ENCODE measurements around the gene CALML5. TPM values are rescaled to one million over a fixed set of nuclear protein-coding genes. Genes with fewer than 3 reads are reported as not detected.
A peak's percentile ranks its signal among the peaks of the same experiment; 100 is the strongest.

The CALML5 gene
- polyA plus RNA-seq, 1 donor from 2014 or later, result not detected

DNA sequence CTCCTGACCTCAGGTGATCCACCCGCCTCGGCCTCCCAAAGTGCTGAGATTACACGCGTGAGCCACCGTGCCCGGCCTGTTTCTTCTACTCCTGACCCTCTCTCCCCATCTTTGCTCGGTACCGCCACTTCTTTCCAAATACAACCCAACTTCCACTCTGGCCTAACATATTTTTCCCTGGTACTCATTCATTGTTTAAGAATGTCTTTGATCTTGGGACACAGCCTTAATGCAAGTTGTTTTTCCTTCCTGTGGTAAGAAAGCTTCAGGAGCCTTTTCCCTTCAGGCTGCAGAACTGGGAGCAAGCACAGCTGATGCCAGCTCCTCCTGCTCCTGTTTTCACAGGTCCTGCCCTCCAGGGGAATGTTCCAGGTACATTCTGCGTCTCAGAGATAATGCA lies 39.1 kb upstream of the CALML5 start:
- peaks cover 3% of the 10 kb centered on the region for H3K27me3 Mint-ChIP-seq
- H3K9me3 Mint-ChIP-seq, result peaks cover 0 to 7% (median 3%) of the 10 kb centered on the region in 3 donors
- H3K4me3 Mint-ChIP-seq, result no peak overlapping the region
- H3K4me1 Mint-ChIP-seq, result peaks cover 0 to 4% (median 2%) of the 10 kb centered on the region in 3 donors
- peak overlapping the region in 1 of 3 donors; percentile 65 for H3K27ac Mint-ChIP-seq
- no peaks in the 10 kb centered on the region for H3K36me3 Mint-ChIP-seq

GRCh38 chr10:5537684-5538083 lies 38.3 kb upstream of the CALML5 start:
- no peak overlapping the region for H3K4me3 Mint-ChIP-seq
- H3K4me1 Mint-ChIP-seq, result peaks cover 0 to 4% (median 2%) of the 10 kb centered on the region in 3 donors
- H3K27ac Mint-ChIP-seq, result peak overlapping the region in 1 of 3 donors; percentile 65
- no peaks in the 10 kb centered on the region for H3K36me3 Mint-ChIP-seq
- peaks cover 3% of the 10 kb centered on the region for H3K27me3 Mint-ChIP-seq
- H3K9me3 Mint-ChIP-seq, result peaks cover 0 to 7% (median 3%) of the 10 kb centered on the region in 3 donors

DNA sequence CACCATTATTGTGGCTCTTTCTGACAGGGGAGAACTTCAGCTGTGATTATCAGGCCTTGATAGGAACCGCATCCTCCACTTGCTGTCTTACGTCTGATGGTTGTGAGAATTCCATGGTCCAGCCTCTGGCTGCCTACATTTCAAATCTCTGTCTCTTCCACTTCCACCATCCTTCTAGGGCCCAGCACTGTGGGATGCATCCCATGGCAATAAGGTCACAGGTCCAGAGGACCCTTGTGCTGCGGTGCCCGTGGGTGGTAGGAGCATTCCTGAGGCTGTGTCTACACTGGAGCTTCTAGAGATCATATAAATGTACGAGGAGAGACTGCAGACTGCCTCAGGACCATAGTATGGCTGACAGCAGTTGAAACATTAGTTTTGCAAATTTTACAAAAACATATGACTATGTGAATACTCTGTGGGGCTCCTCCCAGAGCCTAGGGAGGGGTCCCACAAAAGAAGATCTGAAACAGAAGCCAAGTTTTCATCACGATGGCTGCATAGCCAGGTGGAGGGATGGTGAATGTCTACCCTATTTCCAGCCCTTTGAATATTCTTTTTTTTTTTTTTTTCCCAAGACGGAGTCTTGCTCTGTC lies 37.2 kb upstream of the CALML5 start:
- peaks cover 3% of the 10 kb centered on the region for H3K27me3 Mint-ChIP-seq
- peaks cover 0 to 4% (median 2%) of the 10 kb centered on the region in 3 donors for H3K4me1 Mint-ChIP-seq
- H3K27ac Mint-ChIP-seq, result no peak overlapping the region
- H3K4me3 Mint-ChIP-seq, result no peak overlapping the region
- H3K36me3 Mint-ChIP-seq, result no peaks in the 10 kb centered on the region
- H3K9me3 Mint-ChIP-seq, result peaks cover 0 to 2% (median 0%) of the 10 kb centered on the region in 3 donors

DNA sequence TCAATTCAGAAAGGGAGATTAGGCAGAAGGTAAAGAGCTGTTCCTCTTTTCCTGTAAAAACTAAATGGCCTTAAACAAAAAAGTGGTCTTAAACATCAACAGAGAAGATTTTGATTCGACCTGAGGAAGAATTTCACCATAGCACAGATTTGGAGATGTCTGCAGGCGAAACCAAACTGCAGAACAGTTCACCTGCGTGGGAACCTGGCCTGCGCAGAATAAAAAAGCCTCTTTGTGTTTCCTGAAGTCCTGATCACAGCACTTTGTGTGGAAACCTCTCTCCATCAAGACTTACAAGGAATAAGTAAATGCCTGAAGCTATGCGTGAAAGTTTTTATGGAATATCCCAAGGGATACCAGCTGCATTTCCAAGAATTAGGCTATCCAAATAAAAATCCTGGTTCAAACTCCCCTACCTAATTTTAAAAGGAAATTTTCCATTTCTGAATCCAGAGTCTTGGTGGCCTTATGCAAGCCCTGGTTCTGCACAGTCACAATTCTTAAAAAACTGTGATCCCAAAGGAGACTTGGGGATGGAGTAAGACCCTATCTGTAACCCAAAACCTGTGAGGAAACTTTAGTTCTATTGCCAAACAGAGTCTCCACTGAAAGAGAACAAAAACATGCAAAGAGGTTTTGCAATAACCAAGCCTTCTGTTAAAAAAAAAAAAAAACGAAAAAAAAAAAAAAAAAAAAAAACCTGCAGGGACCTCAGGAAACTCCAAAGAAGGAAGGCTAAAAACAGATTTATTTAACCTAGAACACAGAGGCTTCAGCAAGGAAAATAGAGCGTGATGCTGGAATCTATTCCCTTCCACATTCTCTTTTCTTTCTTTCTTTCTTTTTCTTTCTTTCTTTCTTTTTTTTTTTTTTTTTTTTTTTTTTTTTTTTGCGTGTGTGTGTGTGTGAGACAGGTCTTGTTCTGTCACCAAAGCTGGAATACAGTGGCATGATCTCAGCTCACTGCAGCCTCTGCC lies 35.8 kb upstream of the CALML5 start:
- Mint-ChIP-seq H3K36me3 (no peaks in the 10 kb centered on the region), H3K4me1 (peaks cover 0 to 4% (median 2%) of the 10 kb centered on the region in 3 donors), H3K4me3 (no peak overlapping the region), H3K27ac (no peak overlapping the region), H3K9me3 (peaks cover 0 to 2% (median 1%) of the 10 kb centered on the region in 3 donors), H3K27me3 (peaks cover 3% of the 10 kb centered on the region)

- peaks cover 5% of the 10 kb centered on the region for H3K27me3 Mint-ChIP-seq
- peaks cover 0 to 1% (median 0%) of the 10 kb centered on the region in 3 donors for H3K9me3 Mint-ChIP-seq
- H3K36me3 Mint-ChIP-seq, result no peaks in the 10 kb centered on the region
- no peak overlapping the region for H3K4me3 Mint-ChIP-seq
- H3K4me1 Mint-ChIP-seq, result no peaks in the 10 kb centered on the region
- H3K27ac Mint-ChIP-seq, result no peak overlapping the region
These were observed 34.9 kb upstream of the CALML5 start for GRCh38 chr10:5534051-5534821.

DNA sequence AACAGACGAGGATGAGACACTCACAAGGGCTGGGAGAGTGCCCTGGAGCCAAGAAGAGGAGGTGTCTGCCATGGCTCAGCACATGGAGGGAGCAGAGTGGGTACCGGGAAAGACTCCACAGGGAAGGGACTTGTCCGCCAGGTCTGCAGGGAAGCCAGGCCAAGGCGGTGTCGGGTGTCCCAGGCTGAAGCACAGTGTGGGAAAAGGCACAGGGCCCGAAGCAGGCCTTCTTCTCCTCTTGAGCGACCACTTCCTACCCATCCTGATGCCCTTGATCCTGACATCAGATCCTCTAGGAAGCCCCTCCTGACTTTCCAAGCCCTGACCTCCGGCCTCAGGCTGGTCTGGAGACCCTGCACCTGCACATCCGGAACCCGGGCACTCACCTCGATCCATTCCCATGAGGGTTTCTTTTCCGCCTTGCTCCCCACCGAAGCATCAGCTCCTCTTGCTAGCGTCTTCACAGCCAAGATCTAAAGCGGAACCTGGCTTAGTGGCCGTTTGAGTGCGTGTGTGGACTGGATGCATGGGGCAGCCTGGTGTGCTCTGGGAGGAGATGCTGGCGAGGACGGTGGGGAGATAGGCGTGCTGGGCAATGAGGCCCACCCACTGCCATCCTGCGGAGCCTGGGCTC lies 33.8 kb upstream of the CALML5 start:
- no peak overlapping the region for H3K4me3 Mint-ChIP-seq

GRCh38 chr10:5532618-5533097 lies 33.3 kb upstream of the CALML5 start:
- no peak overlapping the region for H3K4me3 Mint-ChIP-seq
- H3K27me3 Mint-ChIP-seq, result peaks cover 2% of the 10 kb centered on the region
- H3K9me3 Mint-ChIP-seq, result peaks cover 0 to 1% (median 0%) of the 10 kb centered on the region in 3 donors
- H3K36me3 Mint-ChIP-seq, result no peaks in the 10 kb centered on the region
- no peak overlapping the region for H3K27ac Mint-ChIP-seq
- no peaks in the 10 kb centered on the region for H3K4me1 Mint-ChIP-seq

More for the DNA sequence above, 33.8 kb upstream of the CALML5 start:
- Mint-ChIP-seq H3K27ac (no peak overlapping the region), H3K9me3 (peaks cover 0 to 1% (median 0%) of the 10 kb centered on the region in 3 donors), H3K27me3 (peaks cover 2% of the 10 kb centered on the region), H3K4me1 (no peaks in the 10 kb centered on the region), H3K36me3 (no peaks in the 10 kb centered on the region)

DNA sequence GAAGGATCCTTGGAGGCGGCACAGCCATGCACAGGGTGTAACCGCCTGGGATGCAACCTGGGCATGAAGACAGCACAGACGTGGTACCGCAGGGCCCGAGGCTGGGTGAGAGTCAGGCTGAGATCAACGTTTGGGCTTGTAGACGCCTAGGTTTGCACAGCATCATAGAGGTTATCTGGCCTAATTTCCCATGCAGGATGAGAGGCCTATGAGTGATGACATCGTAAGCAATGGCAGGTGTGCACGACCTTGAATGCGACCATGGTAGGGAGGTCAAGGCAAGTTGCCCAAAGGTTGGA lies 32.9 kb upstream of the CALML5 start:
- H3K4me1 Mint-ChIP-seq, result no peaks in the 10 kb centered on the region
- peaks cover 5% of the 10 kb centered on the region for H3K27me3 Mint-ChIP-seq
- no peaks in the 10 kb centered on the region for H3K36me3 Mint-ChIP-seq
- peaks cover 0 to 1% (median 0%) of the 10 kb centered on the region in 3 donors for H3K9me3 Mint-ChIP-seq
- H3K27ac Mint-ChIP-seq, result no peak overlapping the region
- H3K4me3 Mint-ChIP-seq, result no peak overlapping the region

- peaks cover 5% of the 10 kb centered on the region for H3K27me3 Mint-ChIP-seq
- no peak overlapping the region for H3K27ac Mint-ChIP-seq
- H3K4me3 Mint-ChIP-seq, result no peak overlapping the region
- H3K9me3 Mint-ChIP-seq, result peaks cover 0 to 1% (median 0%) of the 10 kb centered on the region in 3 donors
- no peaks in the 10 kb centered on the region for H3K4me1 Mint-ChIP-seq
- H3K36me3 Mint-ChIP-seq, result no peaks in the 10 kb centered on the region
These were observed 32.4 kb upstream of the CALML5 start for GRCh38 chr10:5531558-5532306.

DNA sequence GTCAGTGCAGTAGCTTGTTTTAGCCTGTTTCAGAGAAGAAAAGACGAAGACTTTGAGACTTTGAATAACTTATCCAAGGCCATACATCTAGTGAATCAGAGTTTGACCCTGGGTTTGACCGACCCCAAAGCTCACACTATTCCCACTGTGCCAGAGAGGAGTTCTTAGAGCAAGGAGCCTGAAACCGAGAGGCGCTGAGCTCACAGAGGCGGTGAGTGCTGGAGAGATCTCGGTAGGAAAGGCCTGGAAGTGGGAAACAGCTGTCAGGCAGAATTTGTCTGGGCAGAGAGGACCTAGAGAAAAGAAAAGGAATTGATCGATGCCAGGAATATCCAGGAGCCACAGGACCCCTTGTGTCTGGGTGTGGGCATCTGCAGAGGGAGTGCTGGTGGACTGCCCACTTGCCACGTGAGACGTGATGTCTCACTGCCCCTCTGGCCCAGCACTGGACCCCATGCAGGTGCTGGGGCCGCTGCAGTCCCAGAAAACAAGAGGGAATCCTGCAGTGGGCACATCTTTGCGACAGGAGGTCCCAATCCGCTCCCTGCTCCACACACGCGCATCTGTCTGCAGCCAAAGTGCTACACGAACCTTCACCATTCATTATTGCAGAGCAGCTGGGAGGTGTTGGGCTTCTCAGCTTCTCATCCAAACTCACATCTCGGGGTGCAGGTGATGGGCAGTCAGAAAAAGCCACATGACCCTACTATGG lies 31.6 kb upstream of the CALML5 start:
- Mint-ChIP-seq H3K27me3 (peaks cover 5% of the 10 kb centered on the region), H3K9me3 (peaks cover 0 to 1% (median 0%) of the 10 kb centered on the region in 3 donors), H3K27ac (no peak overlapping the region), H3K36me3 (no peaks in the 10 kb centered on the region), H3K4me1 (no peaks in the 10 kb centered on the region), H3K4me3 (no peak overlapping the region)

DNA sequence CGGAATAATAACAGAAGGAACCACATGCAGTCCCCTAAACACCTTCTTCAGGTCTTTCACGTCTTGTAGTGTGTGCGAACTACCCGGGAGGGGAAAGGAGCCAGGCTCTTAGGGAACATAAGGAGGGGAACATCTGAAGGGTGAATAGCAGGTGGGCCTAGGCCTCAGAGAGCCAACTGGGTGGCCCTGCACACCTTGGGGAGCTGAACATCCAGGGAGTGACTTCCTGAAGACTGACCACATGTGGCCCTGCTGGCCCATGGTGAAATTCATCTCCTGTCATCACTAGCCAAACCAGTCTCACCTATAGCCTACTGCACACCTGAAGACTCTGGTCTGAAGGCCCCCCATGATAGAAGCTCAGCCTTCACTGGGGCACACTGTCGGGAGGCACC lies 31.0 kb upstream of the CALML5 start:
- Mint-ChIP-seq H3K27me3 (peaks cover 5% of the 10 kb centered on the region), H3K27ac (peak overlapping the region in 1 of 3 donors; percentile 3), H3K4me3 (no peak overlapping the region)

DNA sequence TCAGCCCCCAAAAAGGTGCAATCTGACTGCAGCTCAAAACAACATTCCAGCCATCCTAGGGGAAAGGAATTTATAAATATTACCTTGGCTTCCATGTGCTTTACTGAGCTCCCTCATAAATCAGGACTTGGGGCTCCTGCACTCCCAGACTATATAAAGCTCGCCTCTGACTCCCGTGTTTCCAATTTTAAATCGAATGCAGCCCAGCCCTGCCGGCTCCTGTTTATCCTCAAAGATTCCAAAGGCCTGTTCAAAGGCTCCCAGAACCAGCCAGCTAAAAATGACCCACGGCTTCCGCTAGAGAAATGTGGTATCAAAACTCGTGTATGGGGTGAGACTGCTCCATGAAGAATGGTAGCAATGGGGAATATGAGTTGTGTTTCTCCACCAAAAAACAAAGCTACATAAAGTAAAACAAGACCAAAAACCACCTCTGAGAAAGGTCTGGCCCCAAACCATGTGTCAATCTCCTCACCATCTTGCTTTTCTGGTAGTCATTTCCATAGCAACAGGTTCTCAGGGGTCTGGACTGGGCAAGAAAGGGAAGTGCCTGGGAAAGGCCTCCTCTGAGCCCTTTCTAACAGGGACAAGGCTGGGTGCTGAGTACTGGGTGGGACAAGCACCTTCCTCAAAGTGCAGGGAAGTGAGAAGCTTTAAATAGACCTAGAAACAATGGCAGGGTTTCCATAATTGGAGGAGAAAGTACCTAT lies 30.5 kb upstream of the CALML5 start:
- Mint-ChIP-seq H3K27ac (no peak overlapping the region), H3K9me3 (peaks cover 0 to 1% (median 0%) of the 10 kb centered on the region in 3 donors), H3K4me3 (no peak overlapping the region), H3K4me1 (no peaks in the 10 kb centered on the region), H3K27me3 (peaks cover 5% of the 10 kb centered on the region), H3K36me3 (no peaks in the 10 kb centered on the region)

More for the DNA sequence above, 31.0 kb upstream of the CALML5 start:
- peaks cover 0 to 1% (median 0%) of the 10 kb centered on the region in 3 donors for H3K9me3 Mint-ChIP-seq
- no peaks in the 10 kb centered on the region for H3K4me1 Mint-ChIP-seq
- no peaks in the 10 kb centered on the region for H3K36me3 Mint-ChIP-seq
